GM12892 (cell line): ENCODE data around the gene FCRL2.

Experiments used
- POLR2AphosphoS5 ChIP-seq: IDR thresholded peaks from 2 replicates; pipeline ENCODE4 v1.6.1; 2011; ENCODE audit warnings: low read depth, low read length, control low read depth
- TAF1 ChIP-seq: IDR thresholded peaks from 2 replicates; pipeline ENCODE4 v1.6.1; 2011; ENCODE audit warnings: low read depth, mild to moderate bottlenecking, control low read depth, low read length, borderline replicate concordance

DNA sequence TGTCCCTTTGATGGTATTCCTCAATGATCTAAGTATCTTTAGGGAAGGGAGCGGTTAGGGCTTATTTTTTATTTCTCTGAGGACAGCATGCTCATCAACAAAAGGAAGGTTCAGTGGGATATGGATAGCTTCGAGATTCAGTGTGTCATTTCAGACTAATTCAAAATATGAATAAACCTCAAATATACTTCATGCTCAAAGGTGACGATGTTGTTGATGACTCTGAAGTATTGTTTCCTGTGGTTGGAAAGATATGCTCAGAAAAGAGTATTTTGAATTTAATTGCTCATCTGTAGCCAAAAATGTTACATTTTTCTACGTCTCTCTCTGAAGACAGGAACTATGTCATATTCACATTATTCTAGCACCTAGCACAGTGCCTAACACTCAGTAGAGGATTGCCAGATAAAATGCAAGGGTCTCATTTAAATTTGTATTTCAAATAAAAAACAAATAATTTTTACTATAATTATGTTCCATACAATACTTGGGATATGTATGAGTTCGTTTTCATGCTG, 74.6 kb downstream of the FCRL2 start:
- TF ChIP-seq TAF1 (no peak), POLR2AphosphoS5 (no peak)
